Dermis blood vessel endothelial cell (primary cell): ENCODE measurements around the gene CIC. TPM values are rescaled to one million over a fixed set of nuclear protein-coding genes. Genes with fewer than 3 reads are reported as not detected.
"Not testable (repeated sequence)": the region's sequence is repeated elsewhere in the genome, so short reads cannot be mapped to it uniquely, and the experiment has no call there.

Source experiments
- DNase-seq: peaks from one replicate; pipeline ENCODE4 v3.0.0; 2010
- total RNA-seq: library from RNA; depleted of rRNA; stranded (reverse); fragments of >200 nt; gene quantifications from 2 replicates; pipeline ENCODE4 v1.2.3, GENCODE V29; 2014

Gene CIC
- total RNA-seq, 1 donor from 2014 or later = 20.6 TPM

GRCh38 chr19:42335971-42336370 lies 66.9 kb downstream of the CIC start:
- no peak for DNase-seq

- DNase-seq = not testable (repeated sequence)
Measured at GRCh38 chr19:42339126-42339860, 70.2 kb downstream of the CIC start.

GRCh38 chr19:42339922-42340321 lies 70.9 kb downstream of the CIC start:
- DNase-seq = not testable (repeated sequence)

GRCh38 chr19:42343344-42344110 lies 74.5 kb downstream of the CIC start:
- peak; percentile 10 for DNase-seq

DNA sequence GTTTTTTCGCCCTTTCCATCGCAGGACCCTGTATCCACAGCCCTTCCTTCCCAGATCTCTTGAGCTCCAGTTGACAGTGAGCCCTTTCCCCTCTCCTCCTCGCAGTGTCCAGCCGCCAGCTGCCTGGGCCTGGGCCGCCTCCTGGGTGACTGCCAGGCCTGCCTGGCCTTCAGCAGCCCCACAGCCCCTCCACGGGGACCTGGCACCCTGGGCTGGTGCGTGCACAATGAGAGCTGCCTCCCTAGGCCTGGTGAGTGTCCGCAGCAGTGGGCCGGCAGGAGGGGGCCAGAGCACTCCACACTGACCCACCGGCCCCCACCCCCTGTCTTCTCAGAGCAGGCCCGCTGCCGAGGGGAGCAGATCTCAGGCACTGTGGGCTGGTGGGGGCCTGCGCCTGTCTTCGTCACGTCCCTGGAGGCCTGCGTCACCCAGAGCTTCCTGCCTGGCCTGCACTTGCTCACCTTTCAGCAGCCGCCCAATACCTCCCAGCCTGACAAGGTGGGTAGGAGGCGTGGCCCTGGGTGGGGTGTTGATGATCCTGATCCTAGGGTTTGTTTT lies 75.4 kb downstream of the CIC start:
- no peak for DNase-seq

Other genes starting within 250 kb of the CIC start
- 0.05 and 0.17 TPM in 2 replicates for gene GRIK5, start 199.0 kb upstream of the CIC start, total RNA-seq
- gene ZNF574, start 193.1 kb upstream of the CIC start, total RNA-seq = 17.3 and 17.4 TPM in 2 replicates
- 0.17 and 0.56 TPM in 2 replicates for gene POU2F2, start 136.8 kb upstream of the CIC start, total RNA-seq
- gene DEDD2, start 51.6 kb upstream of the CIC start, total RNA-seq = 27.3 and 29.4 TPM in 2 replicates
- gene ZNF526, start 48.9 kb upstream of the CIC start, total RNA-seq = 8.7 and 9.3 TPM in 2 replicates
- gene GSK3A, start 26.6 kb upstream of the CIC start, total RNA-seq = 16.7 and 28.0 TPM in 2 replicates
- gene ERF, start 14.1 kb upstream of the CIC start, total RNA-seq = 32.7 and 42.4 TPM in 2 replicates
- gene PRR19, start 32.9 kb downstream of the CIC start, total RNA-seq = 0.84 and 1.2 TPM in 2 replicates
- gene PAFAH1B3, start 33.4 kb downstream of the CIC start, total RNA-seq = 38.5 and 40.2 TPM in 2 replicates
- 0.09 TPM in 1 of 2 replicates, not detected in the other for gene TMEM145, start 44.1 kb downstream of the CIC start, total RNA-seq
- gene MEGF8, start 56.4 kb downstream of the CIC start, total RNA-seq = 43.1 and 60.8 TPM in 2 replicates
- gene CNFN, start 121.0 kb downstream of the CIC start, total RNA-seq = not detected in 2 replicates
- gene LIPE, start 158.1 kb downstream of the CIC start, total RNA-seq = 10.8 and 12.1 TPM in 2 replicates
- gene CXCL17, start 173.7 kb downstream of the CIC start, total RNA-seq = not detected in 2 replicates